CD4-positive, alpha-beta T cell treated with Interferon alpha-2 for 1 hour (primary cell): ENCODE results near the gene SHB.

Experiments used
- DNase-seq, 2 donors: peaks; one replicate each; pipeline ENCODE4 v3.0.0-alpha.2; 2020 to 2022

The SHB gene

GRCh38 chr9:37947977-37948376 lies 121.0 kb downstream of the SHB start:
- no peak for DNase-seq

GRCh38 chr9:37947471-37947870 lies 121.6 kb downstream of the SHB start:
- DNase-seq = no peak

GRCh38 chr9:37946971-37947370 lies 122.1 kb downstream of the SHB start:
- DNase-seq = no peak

- DNase-seq = no peak
Observed at GRCh38 chr9:37946041-37946440, 123.0 kb downstream of the SHB start.

- no peak for DNase-seq
Observed at GRCh38 chr9:37944671-37945481, 124.2 kb downstream of the SHB start.

GRCh38 chr9:37944266-37944650 lies 124.8 kb downstream of the SHB start:
- DNase-seq = no peak

GRCh38 chr9:37943345-37944265 lies 125.4 kb downstream of the SHB start:
- no peak for DNase-seq

GRCh38 chr9:37942621-37943344 lies 126.2 kb downstream of the SHB start:
- no peak for DNase-seq

GRCh38 chr9:37941253-37941652 lies 127.8 kb downstream of the SHB start:
- no peak for DNase-seq

GRCh38 chr9:37939575-37940095 lies 129.4 kb downstream of the SHB start:
- DNase-seq = no peak

GRCh38 chr9:37938121-37938891 lies 130.7 kb downstream of the SHB start:
- DNase-seq = no peak

- DNase-seq = no peak
Observed at GRCh38 chr9:37937366-37937765, 131.7 kb downstream of the SHB start.

GRCh38 chr9:37936965-37937364 lies 132.1 kb downstream of the SHB start:
- no peak for DNase-seq

GRCh38 chr9:37936376-37936775 lies 132.7 kb downstream of the SHB start:
- DNase-seq = no peak

GRCh38 chr9:37935096-37935495 lies 133.9 kb downstream of the SHB start:
- no peak for DNase-seq

- DNase-seq = no peak
Observed at GRCh38 chr9:37931592-37931991, 137.4 kb downstream of the SHB start.

GRCh38 chr9:37929441-37929895 lies 139.6 kb downstream of the SHB start:
- no peak for DNase-seq

- DNase-seq = no peak
Observed at GRCh38 chr9:37928552-37929430, 140.2 kb downstream of the SHB start.

GRCh38 chr9:37927601-37928551 lies 141.2 kb downstream of the SHB start:
- no peak for DNase-seq

GRCh38 chr9:37927132-37927531 lies 141.9 kb downstream of the SHB start:
- no peak for DNase-seq
